ENCODE data around the gene FAM200C.

FAM200C gene

DNA sequence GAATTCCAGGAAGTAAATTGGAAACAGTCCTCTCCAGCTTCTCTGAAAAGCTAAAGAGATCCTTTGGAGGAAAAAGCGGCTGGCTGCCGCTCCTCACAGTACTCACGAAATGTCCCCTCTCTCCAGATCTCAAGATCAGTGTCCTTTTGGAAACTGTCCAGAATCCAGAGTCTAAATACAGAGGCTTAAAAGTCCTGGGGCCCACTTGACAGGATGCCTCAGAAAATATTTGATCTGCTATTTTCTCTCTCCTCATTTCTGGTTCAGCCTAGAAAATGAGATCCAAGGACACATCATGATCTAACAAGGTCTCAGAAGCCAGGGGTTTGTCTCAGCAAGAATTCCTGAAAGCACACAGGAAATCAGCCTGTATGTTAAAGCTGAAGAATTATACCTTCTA, 36.6 kb downstream of the FAM200C start:
- TF ChIP-seq, protein P1, sequence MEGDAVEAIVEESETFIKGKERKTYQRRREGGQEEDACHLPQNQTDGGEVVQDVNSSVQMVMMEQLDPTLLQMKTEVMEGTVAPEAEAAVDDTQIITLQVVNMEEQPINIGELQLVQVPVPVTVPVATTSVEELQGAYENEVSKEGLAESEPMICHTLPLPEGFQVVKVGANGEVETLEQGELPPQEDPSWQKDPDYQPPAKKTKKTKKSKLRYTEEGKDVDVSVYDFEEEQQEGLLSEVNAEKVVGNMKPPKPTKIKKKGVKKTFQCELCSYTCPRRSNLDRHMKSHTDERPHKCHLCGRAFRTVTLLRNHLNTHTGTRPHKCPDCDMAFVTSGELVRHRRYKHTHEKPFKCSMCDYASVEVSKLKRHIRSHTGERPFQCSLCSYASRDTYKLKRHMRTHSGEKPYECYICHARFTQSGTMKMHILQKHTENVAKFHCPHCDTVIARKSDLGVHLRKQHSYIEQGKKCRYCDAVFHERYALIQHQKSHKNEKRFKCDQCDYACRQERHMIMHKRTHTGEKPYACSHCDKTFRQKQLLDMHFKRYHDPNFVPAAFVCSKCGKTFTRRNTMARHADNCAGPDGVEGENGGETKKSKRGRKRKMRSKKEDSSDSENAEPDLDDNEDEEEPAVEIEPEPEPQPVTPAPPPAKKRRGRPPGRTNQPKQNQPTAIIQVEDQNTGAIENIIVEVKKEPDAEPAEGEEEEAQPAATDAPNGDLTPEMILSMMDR (IDR thresholded peaks at IDR 0.05; ENCODE audit: low read depth, low read length), result no peak
- no peak for DNase-seq (ENCODE audit: low read depth in 2 of 2)

DNA sequence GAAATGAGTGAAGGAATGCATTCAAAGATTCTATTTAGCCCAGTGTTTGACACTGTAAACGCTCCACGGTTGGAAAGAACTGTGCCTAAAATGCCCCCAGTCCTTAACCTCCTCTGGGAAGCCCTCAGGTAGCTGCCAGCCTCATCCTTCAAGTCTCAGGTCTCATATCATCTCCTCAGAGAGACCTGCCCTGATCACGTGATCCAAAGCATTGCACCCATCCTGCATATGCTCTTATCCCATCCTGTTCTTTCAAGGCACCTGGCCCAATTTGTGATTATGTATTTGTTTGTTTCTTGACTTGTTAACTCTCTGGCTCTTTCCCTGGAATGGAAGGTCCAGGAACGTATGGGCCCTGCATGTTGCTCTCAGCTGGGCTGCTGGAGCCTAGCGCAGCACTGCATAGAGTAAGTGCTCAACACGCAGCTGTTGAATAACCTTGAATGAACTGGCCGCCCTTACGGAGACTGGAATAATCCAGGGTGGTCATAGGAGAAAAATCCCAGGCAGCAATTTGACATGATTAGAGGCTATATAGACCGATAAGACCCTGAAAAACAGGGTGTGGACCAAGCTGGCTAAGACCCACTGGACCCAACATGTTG, 38.1 kb downstream of the FAM200C start:
- no peak for DNase-seq (ENCODE audit: low read depth in 2 of 2)
- no peak overlapping the region for H3K4me3 ChIP-seq (replicated peaks in 1 of 2; ENCODE audit: low read depth in 2 of 2, low read length in 2 of 2)
- TF ChIP-seq, protein P1 (IDR thresholded peaks at IDR 0.05; ENCODE audit: low read depth, low read length), result no peak

More for the DNA sequence above, 36.6 kb downstream of the FAM200C start:
- H3K4me3 ChIP-seq (replicated peaks in 1 of 2; ENCODE audit: low read depth in 2 of 2, low read length in 2 of 2), result no peak overlapping the region

DNA sequence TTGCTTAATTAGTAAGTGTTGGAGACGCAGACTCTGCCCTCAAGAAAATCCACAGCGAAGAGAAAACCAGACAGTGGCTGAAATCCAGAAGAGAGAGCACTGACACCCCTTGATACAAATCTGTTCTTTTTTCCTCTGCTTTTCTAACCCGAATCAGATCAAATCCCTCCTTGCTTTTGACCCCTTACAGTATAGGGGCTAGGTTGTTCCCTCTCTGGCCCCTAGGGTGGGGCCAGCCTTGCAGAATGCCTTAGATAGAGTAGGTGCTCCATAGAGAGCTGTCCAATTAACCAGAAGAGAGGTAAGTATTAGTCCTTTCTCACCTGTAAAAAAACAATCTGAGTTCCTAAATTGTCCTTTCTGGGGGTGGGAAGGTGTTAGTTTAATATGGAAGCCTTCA, 39.5 kb downstream of the FAM200C start:
- H3K4me3 ChIP-seq (replicated peaks in 1 of 2; ENCODE audit: low read depth in 2 of 2, low read length in 2 of 2), result no peak overlapping the region
- TF ChIP-seq, protein P1 (IDR thresholded peaks at IDR 0.05; ENCODE audit: low read depth, low read length), result no peak
- DNase-seq (ENCODE audit: low read depth in 2 of 2), result no peak

DNA sequence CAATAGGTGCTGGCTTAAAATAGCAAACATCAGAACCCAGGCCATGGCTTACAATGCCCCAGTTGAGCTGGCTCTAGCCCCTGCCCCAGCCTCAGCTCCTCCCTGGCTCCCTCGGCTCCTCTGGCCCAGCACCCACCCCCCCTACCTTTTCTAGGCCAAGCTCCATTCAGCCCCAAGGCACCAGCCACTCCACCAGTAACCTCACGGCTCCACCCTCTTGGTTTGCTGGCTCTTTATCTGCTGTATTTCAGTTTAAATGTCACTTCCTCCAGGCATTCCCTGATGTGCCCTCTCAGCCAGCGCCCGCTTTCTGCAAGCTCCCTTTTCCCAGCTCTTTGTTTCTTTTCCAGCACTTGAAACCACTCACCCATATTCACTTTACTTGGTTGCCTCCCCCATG, 40.0 kb downstream of the FAM200C start:
- TF ChIP-seq, protein P1 (IDR thresholded peaks at IDR 0.05; ENCODE audit: low read depth, low read length), result no peak
- DNase-seq (ENCODE audit: low read depth in 2 of 2), result no peak

DNA sequence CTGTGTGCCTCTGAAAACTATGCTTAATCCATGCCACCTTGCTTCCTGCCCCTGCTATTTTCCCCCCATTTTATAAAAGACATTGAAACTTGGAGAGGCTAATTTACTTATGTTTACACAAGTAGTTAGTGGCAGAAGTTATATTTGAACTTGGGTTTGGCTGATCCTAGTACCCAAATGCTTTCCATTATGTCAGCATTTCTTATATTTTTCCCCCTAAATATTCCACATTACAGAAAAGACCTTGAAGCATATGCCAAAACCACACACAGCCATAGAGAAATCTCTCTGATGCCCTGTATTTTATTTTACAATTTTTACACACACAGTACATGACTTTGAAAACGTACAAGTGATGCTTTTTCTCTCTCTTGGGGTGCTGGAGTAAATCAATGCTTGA, 40.6 kb downstream of the FAM200C start:
- TF ChIP-seq, protein P1 (IDR thresholded peaks at IDR 0.05; ENCODE audit: low read depth, low read length), result no peak
- H3K4me3 ChIP-seq (replicated peaks in 1 of 2; ENCODE audit: low read depth in 2 of 2, low read length in 2 of 2), result no peak overlapping the region
- DNase-seq (ENCODE audit: low read depth in 2 of 2), result no peak

More for the DNA sequence above, 40.0 kb downstream of the FAM200C start:
- H3K4me3 ChIP-seq (replicated peaks in 1 of 2; ENCODE audit: low read depth in 2 of 2, low read length in 2 of 2), result no peak overlapping the region

GRCh38 chr5:160357861-160358411, 41.9 kb downstream of the FAM200C start:
- H3K4me3 ChIP-seq (replicated peaks in 1 of 2; ENCODE audit: low read depth in 2 of 2, low read length in 2 of 2), result no peak overlapping the region
- peak; percentile 5 to 20 for DNase-seq (ENCODE audit: low read depth in 2 of 2)
- TF ChIP-seq, protein P1 (IDR thresholded peaks at IDR 0.05; ENCODE audit: low read depth, low read length), result no peak

GRCh38 chr5:160357394-160357793, 42.5 kb downstream of the FAM200C start:
- DNase-seq (ENCODE audit: low read depth in 2 of 2), result no peak
- TF ChIP-seq, protein P1 (IDR thresholded peaks at IDR 0.05; ENCODE audit: low read depth, low read length), result no peak
- H3K4me3 ChIP-seq (replicated peaks in 1 of 2; ENCODE audit: low read depth in 2 of 2, low read length in 2 of 2), result no peak overlapping the region

Data from cardiac fibroblast (primary cell).